ENCODE results near the gene DYNC1I1. TPM values are rescaled to one million over a fixed set of nuclear protein-coding genes. Genes with fewer than 3 reads are reported as not detected.

Gene DYNC1I1
- total and polyA plus RNA-seq, 2 of the 13 experiments (the other 11 are each of a cell fraction or from before 2014, with no cell fraction given): not detected

- no TSS peak for BruUV-seq (replicated peaks)
- no peak overlapping the region for H2AFZ ChIP-seq (ENCODE audit: low read length)
- no peaks in the 10 kb centered on the region for H3K27me3 ChIP-seq (ENCODE audit: control insufficient read depth in 1 of 2, insufficient read depth in 2 of 2, low read length in 2 of 2)
- no peak for FAIRE-seq
- in situ Hi-C loops (cut with HindIII; ENCODE audit: extremely low pct_ligation_motif_present, low pct_unique_long_range_greater_than_20kb) (no loop called here), intact Hi-C loops (cut with micrococcal nuclease; ENCODE audit: unreplicated experiment) (no loop called here)
- no peak overlapping the region for H3K9ac ChIP-seq (ENCODE audit: insufficient read depth, low read depth, low read length)
- ChIA-PET CTCF (ENCODE audit: low intra/inter-chr PET ratio, low total read pairs) (no interaction called here), POLR2A (no interaction called here)
- H3K4me2 ChIP-seq (ENCODE audit: low read depth, low read length): no peak overlapping the region
- no peaks in the 10 kb centered on the region for H3K9me3 ChIP-seq (ENCODE audit: low read length)
- no peaks in the 10 kb centered on the region for H3K36me3 ChIP-seq (replicated peaks in 1 of 2; ENCODE audit: control insufficient read depth in 1 of 2, insufficient read depth in 2 of 2, low read length in 2 of 2)
- H3K4me3 ChIP-seq (replicated peaks in 1 of 3; ENCODE audit: insufficient read depth in 1 of 3, low read depth in 2 of 3, low read length in 3 of 3): no peak overlapping the region
- no peak for DNase-seq (ENCODE audit: low spot score)
- WGBS (ENCODE audit: low lambda C conversion rate): 0% methylated on average over 1 of the region's 1 CpG
- ATAC-seq: no peak
- H3K79me2 ChIP-seq (ENCODE audit: insufficient read depth, low read length): no peaks in the 10 kb centered on the region
- H3K27ac ChIP-seq (ENCODE audit: extremely low read length, insufficient read depth, low read length): no peak overlapping the region
- no peaks in the 10 kb centered on the region for H4K20me1 ChIP-seq (ENCODE audit: insufficient read depth, low read length)
- H3K4me1 ChIP-seq (ENCODE audit: insufficient read depth, low read length): no peaks in the 10 kb centered on the region
- TF ChIP-seq NR2C2 (CRISPR knock-in tag; IDR thresholded peaks at IDR 0.05; ENCODE audit: borderline replicate concordance) (no peak), GATAD1 (CRISPR knock-in tag; IDR thresholded peaks at IDR 0.05) (no peak), ARID4A (CRISPR knock-in tag; IDR thresholded peaks at IDR 0.05; ENCODE audit: borderline replicate concordance) (no peak), ZNF709 (CRISPR knock-in tag; IDR thresholded peaks at IDR 0.05) (no peak), ZMYM4 (CRISPR knock-in tag; IDR thresholded peaks at IDR 0.05) (no peak), AHDC1 (CRISPR knock-in tag; IDR thresholded peaks at IDR 0.05; ENCODE audit: borderline replicate concordance) (no peak), ATF6 (CRISPR knock-in tag; conservative IDR thresholded peaks at IDR 0.05) (no peak), ZNF615 (CRISPR knock-in tag; IDR thresholded peaks at IDR 0.05; ENCODE audit: borderline replicate concordance) (no peak), FOXP1 (IDR thresholded peaks at IDR 0.05) (no peak), FOXP1 (CRISPR knock-in tag; IDR thresholded peaks at IDR 0.05) (no peak), PHF21A (CRISPR knock-in tag; IDR thresholded peaks at IDR 0.05) (no peak), ZNF282 (IDR thresholded peaks at IDR 0.05; ENCODE audit: partially characterized antibody) (no peak), ATRX (CRISPR knock-in tag; IDR thresholded peaks at IDR 0.05; ENCODE audit: borderline replicate concordance) (no peak), ZNF607 (CRISPR knock-in tag; IDR thresholded peaks at IDR 0.05; ENCODE audit: borderline replicate concordance) (no peak)
Measured at GRCh38 chr7:96028729-96029128, 256.4 kb downstream of the DYNC1I1 start.

Data from HepG2 (cell line).